Stimulated activated CD4-positive, alpha-beta T cell treated with anti-CD3 and anti-CD28 coated beads, TNF-alpha, amount 100 ng/mL, for 1 hour (primary cell): ENCODE results near the gene MCM3AP.

Experiments used
- DNase-seq, 3 donors: peaks; one replicate each; pipeline ENCODE4 v3.0.0-alpha.2; 2020; ENCODE audit warnings: low read depth in 3 of 3, low spot score in 1 of 3

MCM3AP gene

GRCh38 chr21:46218906-46219590 lies 66.4 kb downstream of the MCM3AP start:
- no peak for DNase-seq

GRCh38 chr21:46217511-46218196 lies 67.8 kb downstream of the MCM3AP start:
- DNase-seq, result no peak

GRCh38 chr21:46216132-46216747 lies 69.2 kb downstream of the MCM3AP start:
- no peak for DNase-seq

- no peak for DNase-seq
These were observed 69.8 kb downstream of the MCM3AP start for GRCh38 chr21:46215436-46216131.

- no peak for DNase-seq
These were observed 70.7 kb downstream of the MCM3AP start for GRCh38 chr21:46214478-46215340.

GRCh38 chr21:46213620-46214286 lies 71.7 kb downstream of the MCM3AP start:
- DNase-seq, result no peak

- DNase-seq, result no peak
These were observed 72.5 kb downstream of the MCM3AP start for GRCh38 chr21:46212721-46213484.

GRCh38 chr21:46211786-46212720 lies 73.4 kb downstream of the MCM3AP start:
- no peak for DNase-seq

- no peak for DNase-seq
These were observed 74.0 kb downstream of the MCM3AP start for GRCh38 chr21:46211376-46211775.

GRCh38 chr21:46210378-46211136 lies 74.9 kb downstream of the MCM3AP start:
- DNase-seq, result no peak

GRCh38 chr21:46208761-46209721 lies 76.4 kb downstream of the MCM3AP start:
- DNase-seq, result no peak

- no peak for DNase-seq
These were observed 77.4 kb downstream of the MCM3AP start for GRCh38 chr21:46207920-46208591.

- no peak for DNase-seq
These were observed 78.1 kb downstream of the MCM3AP start for GRCh38 chr21:46207006-46207919.

GRCh38 chr21:46206163-46207005 lies 79.0 kb downstream of the MCM3AP start:
- no peak for DNase-seq
